DOHH2 (cell line): ENCODE data around the gene FIZ1.

Experiments used
- CTCF ChIP-seq: fragments of 200-600 bp; sonication (generic); IDR thresholded peaks from one replicate; pipeline ENCODE4 v1.5.1; 2014; ENCODE audit warnings: antibody characterized with exemption, mild to moderate bottlenecking, low read depth, low read length; ENCODE audit not compliant: poor library complexity, severe bottlenecking
- EZH2phosphoT487 ChIP-seq: fragments of 200-600 bp; sonication (generic); IDR thresholded peaks from 2 replicates; pipeline ENCODE4 v1.6.1; 2017; ENCODE audit warnings: borderline replicate concordance, mild to moderate bottlenecking, antibody characterized with exemption, low read length, moderate library complexity, mixed read lengths

DNA sequence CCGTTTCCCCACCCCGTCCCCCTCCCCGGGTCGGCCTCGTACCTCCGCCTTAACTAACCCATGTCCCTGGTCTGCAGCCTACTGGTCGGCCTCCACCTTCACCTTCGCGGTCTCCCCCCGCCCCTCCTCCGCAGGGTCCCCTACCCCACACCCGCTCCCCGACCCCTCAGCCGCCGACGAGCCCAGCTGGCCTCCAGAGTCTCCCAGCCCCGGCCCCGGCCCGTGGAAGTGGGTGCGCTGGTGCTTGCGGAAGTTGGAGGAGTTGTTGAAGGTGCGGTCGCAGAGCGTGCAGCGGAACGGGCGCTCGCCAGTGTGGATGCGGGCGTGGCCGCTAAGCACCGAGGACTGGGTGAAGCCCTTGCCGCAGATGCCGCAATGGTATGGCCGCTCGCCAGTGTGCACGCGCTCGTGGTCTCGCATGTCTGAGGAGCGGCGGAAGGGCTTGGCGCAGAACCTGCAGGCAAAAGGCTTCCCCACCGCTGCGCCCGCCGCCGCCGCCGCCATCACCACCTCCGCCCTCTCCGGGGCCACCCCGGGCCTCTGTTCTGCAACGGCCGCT is 22.4 kb upstream of the FIZ1 start:
- TF ChIP-seq CTCF: no peak
- TF ChIP-seq EZH2phosphoT487: no peak
